Natural killer cell (primary cell): ENCODE data around the gene TOMM20L. TPM values are rescaled to one million over a fixed set of nuclear protein-coding genes. Genes with fewer than 3 reads are reported as not detected.
A peak's percentile ranks its signal among the peaks of the same experiment; 100 is the strongest.
"Not testable (repeated sequence)": the region's sequence is repeated elsewhere in the genome, so short reads cannot be mapped to it uniquely, and the experiment has no call there.

Experiments
- ATAC-seq, 3 donors: fragments of 150-1000 bp in 2 of 3; fragments of 200-7000 bp in 1 of 3; cut with Tn5 transposase; 1 replicate in 1 of 3; 2 replicates in 2 of 3; pipeline ENCODE4 v1.10.0; 2021; ENCODE audit warnings: mild to moderate bottlenecking in 2 of 3, moderate library complexity in 2 of 3
- DNase-seq, 2 donors: peaks; one replicate each; pipeline versions ENCODE4 v3.0.0 to v3.0.0-alpha.2; 2013 to 2021; ENCODE audit warnings: mixed read lengths in 1 of 2
- H3K27ac ChIP-seq: one replicate; pipeline ENCODE4 v1.5.1; 2013; ENCODE audit warnings: mild to moderate bottlenecking, low read length
- H3K27me3 ChIP-seq: one replicate; pipeline ENCODE4 v1.6.1; 2013; ENCODE audit warnings: low read length; ENCODE audit not compliant: control insufficient read depth, insufficient read depth
- H3K36me3 ChIP-seq: one replicate; pipeline ENCODE4 v1.6.1; 2013; ENCODE audit warnings: low read length; ENCODE audit not compliant: control insufficient read depth, insufficient read depth
- H3K4me1 ChIP-seq: one replicate; pipeline ENCODE4 v1.6.1; 2013; ENCODE audit warnings: low read length; ENCODE audit not compliant: control insufficient read depth, insufficient read depth
- H3K4me3 ChIP-seq: one replicate; pipeline ENCODE4 v1.5.1; 2013; ENCODE audit warnings: low read length
- H3K9me3 ChIP-seq: one replicate; pipeline ENCODE4 v1.6.1; 2013; ENCODE audit warnings: low read length; ENCODE audit not compliant: control insufficient read depth, insufficient read depth
- H3K27ac Mint-ChIP-seq, 2 donors: one replicate each; pipeline ENCODE4 v1.8.0; 2022; ENCODE audit warnings: mild to moderate bottlenecking in 2 of 2, mixed read lengths in 2 of 2, moderate library complexity in 1 of 2
- H3K27me3 Mint-ChIP-seq, 2 donors: one replicate each; pipeline ENCODE4 v1.8.0; 2022; ENCODE audit warnings: low read depth in 2 of 2, mixed read lengths in 2 of 2
- H3K36me3 Mint-ChIP-seq: one replicate; pipeline ENCODE4 v1.8.0; 2022; ENCODE audit warnings: mixed read lengths
- H3K4me1 Mint-ChIP-seq, 2 donors: one replicate each; pipeline ENCODE4 v1.8.0; 2022; ENCODE audit warnings: mixed read lengths in 2 of 2
- H3K4me3 Mint-ChIP-seq: one replicate; pipeline ENCODE4 v1.8.0; 2022; ENCODE audit warnings: mild to moderate bottlenecking, moderate library complexity, mixed read lengths
- H3K9me3 Mint-ChIP-seq, 2 donors: one replicate each; pipeline ENCODE4 v1.8.0; 2022; ENCODE audit warnings: mixed read lengths in 2 of 2
- CTCF ChIP-seq: fragments of 200-600 bp; IDR thresholded peaks from one replicate; pipeline ENCODE4 v1.8.0; 2022; ENCODE audit warnings: antibody characterized with exemption
- WGBS: methylation state at CpG from one replicate; pipeline ENCODE4 v1.1.7; 2013; ENCODE audit warnings: missing lambda C conversion rate; ENCODE audit not compliant: insufficient coverage; 5-methylcytosine and 5-hydroxymethylcytosine counted together
- intact Hi-C: fragments of 100-400 bp; cut with micrococcal nuclease; formaldehyde crosslinking; loops from one replicate; pipeline ENCODE4 v1.14.2; 2022
- total RNA-seq, 4 donors: library from RNA; stranded (reverse); fragments of 120-200 nt in 1 of 4; gene quantifications; one replicate each; pipeline versions ENCODE4 v1.2.3 to v1.2.4, GENCODE V29; 2013 to 2022

TOMM20L gene
- total RNA-seq, 3 donors from 2014 or later (not counting 1 experiment from before 2014, with no cell fraction given), result 0.66 TPM; not detected in 2

- Mint-ChIP-seq H3K4me3 (no peak overlapping the region), H3K27ac (no peak overlapping the region), H3K36me3 (peaks cover 11% of the 10 kb centered on the region), H3K27me3 (no peaks in the 10 kb centered on the region), H3K9me3 (no peaks in the 10 kb centered on the region), H3K4me1 (peaks cover 0 to 4% of the 10 kb centered on the region in 2 donors)
- 97% methylated on average over 10 of the region's 10 CpGs for WGBS
- DNase-seq (no peak), ATAC-seq (no peak)
- peaks cover 26% of the 10 kb centered on the region for H3K36me3 ChIP-seq
- TF ChIP-seq CTCF, result no peak
- H3K4me3 ChIP-seq, result no peak overlapping the region
- H3K9me3 ChIP-seq, result no peaks in the 10 kb centered on the region
- intact Hi-C loops, result no loop called here
- no peak overlapping the region for H3K27ac ChIP-seq
- H3K4me1 ChIP-seq, result no peaks in the 10 kb centered on the region
- H3K27me3 ChIP-seq, result no peaks in the 10 kb centered on the region
These were observed 20.2 kb downstream of the TOMM20L start for GRCh38 chr14:58415636-58416547.

- H3K36me3 Mint-ChIP-seq, result peaks cover 15% of the 10 kb centered on the region
- ATAC-seq, H3K4me1 Mint-ChIP-seq: not testable (repeated sequence)
These were observed 21.2 kb downstream of the TOMM20L start for GRCh38 chr14:58416934-58417333.

GRCh38 chr14:58426670-58427280, 31.0 kb downstream of the TOMM20L start:
- Mint-ChIP-seq H3K4me3 (peak overlapping the region; percentile 98), H3K27ac (peak overlapping the region; percentile 95 to 98), H3K9me3 (no peaks in the 10 kb centered on the region), H3K36me3 (no peaks in the 10 kb centered on the region), H3K4me1 (peaks cover 31 to 38% of the 10 kb centered on the region in 2 donors), H3K27me3 (peaks cover 0 to 3% of the 10 kb centered on the region in 2 donors)
- peak overlapping the region; percentile 87 for H3K4me3 ChIP-seq
- peak in 1 of 2 donors; percentile 51 for DNase-seq
- peak; percentile 7 to 41 (median 28) for ATAC-seq
- H3K9me3 ChIP-seq, result no peaks in the 10 kb centered on the region
- H3K27me3 ChIP-seq, result no peaks in the 10 kb centered on the region
- H3K4me1 ChIP-seq, result peaks cover 11% of the 10 kb centered on the region
- under 1% methylated on average over 35 of the region's 35 CpGs for WGBS
- peak overlapping the region; percentile 96 for H3K27ac ChIP-seq
- peaks cover 7% of the 10 kb centered on the region for H3K36me3 ChIP-seq
- intact Hi-C loops, result loop anchor here (1.0 to 2.0 kb wide), 3 partner anchors 128 to 226 kb away; partner anchors contain the start of genes ACTR10, ARID4A and PSMA3
- no peak for TF ChIP-seq CTCF

More at GRCh38 chr14:58416934-58417333, 21.2 kb downstream of the TOMM20L start:
- H3K27me3 Mint-ChIP-seq, H3K27me3 ChIP-seq, H3K27ac Mint-ChIP-seq, H3K9me3 Mint-ChIP-seq, H3K27ac ChIP-seq, H3K4me3 ChIP-seq, intact Hi-C loops, DNase-seq, H3K9me3 ChIP-seq, H3K4me3 Mint-ChIP-seq, H3K4me1 ChIP-seq: not testable (repeated sequence)
- WGBS, result 88% methylated on average over 1 of the region's 1 CpG
- peaks cover 29% of the 10 kb centered on the region for H3K36me3 ChIP-seq
